Mucosa of descending colon (tissue), 3 donors: Measurements from ENCODE around the gene NECAB3. TPM values are rescaled to one million over a fixed set of nuclear protein-coding genes. Genes with fewer than 3 reads are reported as not detected.

Experiments used
- ATAC-seq: fragments of 200-7000 bp; cut with Tn5 transposase; one replicate; pipeline ENCODE4 v1.9.1; 2020; ENCODE audit warnings: mild to moderate bottlenecking, moderate library complexity
- DNase-seq, 3 donors: peaks; one replicate each; pipeline ENCODE4 v3.0.0-alpha.2; 2020
- H3K36me3 ChIP-seq: fragments of 200-600 bp; one replicate; pipeline ENCODE4 v1.8.0; 2021; ENCODE audit warnings: low read depth, mild to moderate bottlenecking
- H3K4me1 ChIP-seq: fragments of 200-600 bp; one replicate; pipeline ENCODE4 v1.8.0; 2021; ENCODE audit warnings: low read depth, mild to moderate bottlenecking
- H3K4me3 ChIP-seq: fragments of 200-600 bp; one replicate; pipeline ENCODE4 v1.8.0; 2021; ENCODE audit warnings: mild to moderate bottlenecking
- H3K9me3 ChIP-seq: fragments of 200-600 bp; one replicate; pipeline ENCODE4 v1.8.0; 2021; ENCODE audit warnings: mild to moderate bottlenecking
- CTCF ChIP-seq: fragments of 200-600 bp; IDR thresholded peaks from one replicate; pipeline ENCODE4 v1.8.0; 2022; ENCODE audit warnings: antibody characterized with exemption, mild to moderate bottlenecking
- intact Hi-C, 2 donors: fragments of 100-400 bp; cut with DNase I in 1 of 2; cut with micrococcal nuclease in 1 of 2; formaldehyde crosslinking; loops; one replicate each; pipeline versions ENCODE4 v1.11.0 to v1.11.1; 2022; cut with DNase I, micrococcal nuclease
- total RNA-seq, 3 donors: library from RNA; stranded (reverse); fragmentation: NEBNext Ultra II Directional in 2 of 3; extraction: Animal tissue kit (Norgen Biotek cat#: 25700) in 2 of 3; gene quantifications; one replicate each; pipeline versions ENCODE4 v1.2.1 to v1.2.4, GENCODE V29; 2021 to 2023
- donor health status: DM: no; HTN: no; CAD: no; lungs with moderate emphysema.
- donor health status: DM: no; HTN: no; CAD: no.
- donor health status: DM: no; HTN: yes; CAD: no.

NECAB3 gene
- total RNA-seq, 3 donors from 2014 or later: 50.7 to 55.7 (median 51.7) TPM

GRCh38 chr20:33687993-33688937, 14.0 kb upstream of the NECAB3 start:
- H3K9me3 ChIP-seq: no peaks in the 10 kb centered on the region
- intact Hi-C loops: no loop called here
- H3K4me1 ChIP-seq: peaks cover 13% of the 10 kb centered on the region
- ATAC-seq (no peak), DNase-seq (no peak)
- no peak overlapping the region for H3K4me3 ChIP-seq
- no peak for TF ChIP-seq CTCF
- no peaks in the 10 kb centered on the region for H3K36me3 ChIP-seq

- Histone ChIP-seq H3K36me3 (no peaks in the 10 kb centered on the region), H3K4me1 (peaks cover 13% of the 10 kb centered on the region), H3K9me3 (no peaks in the 10 kb centered on the region), H3K4me3 (no peak overlapping the region)
- no peak for ATAC-seq
- intact Hi-C loops: no loop called here
- DNase-seq: no peak
- no peak for TF ChIP-seq CTCF
Observed at GRCh38 chr20:33687370-33687915, 13.2 kb upstream of the NECAB3 start.

GRCh38 chr20:33686984-33687366, 12.7 kb upstream of the NECAB3 start:
- ATAC-seq: no peak
- H3K4me3 ChIP-seq: no peak overlapping the region
- no peak for TF ChIP-seq CTCF

GRCh38 chr20:33686100-33686983, 12.1 kb upstream of the NECAB3 start, which contains the start of gene E2F1:
Gene E2F1 (minus strand): TSS chr20:33686385. CDS start chr20:33686264, 121 bp downstream.
- H3K4me1 ChIP-seq: peaks cover 13% of the 10 kb centered on the region
- peak; percentile 35 for TF ChIP-seq CTCF
- intact Hi-C loops: no loop called here
- H3K36me3 ChIP-seq: no peaks in the 10 kb centered on the region
- H3K4me3 ChIP-seq: peak within 1 kb of the TSS; percentile 22
- no peaks in the 10 kb centered on the region for H3K9me3 ChIP-seq
- DNase-seq: peak; percentile 97 to 98 (median 97)
- peak; percentile 97 for ATAC-seq

More at GRCh38 chr20:33686984-33687366, 12.7 kb upstream of the NECAB3 start:
- no peaks in the 10 kb centered on the region for H3K9me3 ChIP-seq
- peaks cover 13% of the 10 kb centered on the region for H3K4me1 ChIP-seq
- DNase-seq: no peak
- H3K36me3 ChIP-seq: no peaks in the 10 kb centered on the region
- intact Hi-C loops: no loop called here

- Histone ChIP-seq H3K4me1 (peaks cover 13% of the 10 kb centered on the region), H3K36me3 (no peaks in the 10 kb centered on the region), H3K9me3 (no peaks in the 10 kb centered on the region), H3K4me3 (peak overlapping the region; percentile 22)
- peak; percentile 69 for ATAC-seq
- DNase-seq: peak; percentile 68 to 83 (median 77)
- TF ChIP-seq CTCF: no peak
- intact Hi-C loops: no loop called here
Observed at GRCh38 chr20:33685328-33686099, 11.3 kb upstream of the NECAB3 start.
